Spleen (tissue), 7 donors: Measurements from ENCODE around the gene KCNC1.

Experiments used
- POLR2A ChIP-seq, 3 donors: fragments of 450-650 bp; IDR thresholded peaks; one replicate each; pipeline ENCODE4 v1.5.1; 2017; ENCODE audit warnings: antibody characterized with exemption in 3 of 3, mild to moderate bottlenecking in 1 of 3
- POLR2AphosphoS5 ChIP-seq, 3 donors: sonication (generic); formaldehyde crosslinking; IDR thresholded peaks; one replicate each; pipeline ENCODE4 v1.5.1; 2017; ENCODE audit warnings: antibody characterized with exemption in 3 of 3
- TF ChIP-seq, protein P1 (sequence below), 11 experiments: fragments of 200-600 bp in 7 of 11; fragments of 450-650 bp in 4 of 11; sonication (generic) in 4 of 11; IDR thresholded peaks in 8 of 11; conservative IDR thresholded peaks in 3 of 11; 1 replicate in 7 of 11; 2 replicates in 4 of 11; pipeline versions ENCODE4 v1.4.0 to v1.8.0; 2016 to 2021; ENCODE audit warnings: antibody characterized with exemption in 11 of 11, inconsistent platforms in 4 of 11, mild to moderate bottlenecking in 1 of 11
- donor health status: DM: no; HTN: no; CAD: no; lungs with moderate emphysema.
- donor health status: DM: no; HTN: no; CAD: no.
- donor health status: DM: no; HTN: no; CAD: no.

DNA sequence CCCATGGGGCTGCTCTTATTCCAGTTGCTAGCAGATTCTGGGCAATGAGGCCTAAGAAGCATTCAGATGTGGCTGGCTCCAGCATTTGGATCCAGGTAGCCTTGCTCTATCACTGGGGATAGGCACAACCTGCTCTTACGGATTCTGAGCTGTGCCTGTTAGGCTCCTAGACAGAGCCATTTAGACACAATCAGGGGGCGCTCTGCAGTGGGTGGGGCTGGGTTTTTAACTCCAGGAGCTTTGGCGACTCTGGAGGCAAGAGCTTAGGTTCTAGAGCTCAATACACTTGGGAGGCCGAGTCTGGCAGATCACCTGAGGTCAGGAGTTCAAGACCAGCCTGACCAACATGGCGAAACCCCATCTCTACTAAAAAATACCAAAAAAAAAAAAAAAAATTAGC is 32.0 kb downstream of the KCNC1 start:
- TF ChIP-seq POLR2A (IDR thresholded peaks at IDR 0.05) (no peak), POLR2AphosphoS5 (IDR thresholded peaks at IDR 0.05) (no peak)
- TF ChIP-seq, protein P1, sequence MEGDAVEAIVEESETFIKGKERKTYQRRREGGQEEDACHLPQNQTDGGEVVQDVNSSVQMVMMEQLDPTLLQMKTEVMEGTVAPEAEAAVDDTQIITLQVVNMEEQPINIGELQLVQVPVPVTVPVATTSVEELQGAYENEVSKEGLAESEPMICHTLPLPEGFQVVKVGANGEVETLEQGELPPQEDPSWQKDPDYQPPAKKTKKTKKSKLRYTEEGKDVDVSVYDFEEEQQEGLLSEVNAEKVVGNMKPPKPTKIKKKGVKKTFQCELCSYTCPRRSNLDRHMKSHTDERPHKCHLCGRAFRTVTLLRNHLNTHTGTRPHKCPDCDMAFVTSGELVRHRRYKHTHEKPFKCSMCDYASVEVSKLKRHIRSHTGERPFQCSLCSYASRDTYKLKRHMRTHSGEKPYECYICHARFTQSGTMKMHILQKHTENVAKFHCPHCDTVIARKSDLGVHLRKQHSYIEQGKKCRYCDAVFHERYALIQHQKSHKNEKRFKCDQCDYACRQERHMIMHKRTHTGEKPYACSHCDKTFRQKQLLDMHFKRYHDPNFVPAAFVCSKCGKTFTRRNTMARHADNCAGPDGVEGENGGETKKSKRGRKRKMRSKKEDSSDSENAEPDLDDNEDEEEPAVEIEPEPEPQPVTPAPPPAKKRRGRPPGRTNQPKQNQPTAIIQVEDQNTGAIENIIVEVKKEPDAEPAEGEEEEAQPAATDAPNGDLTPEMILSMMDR (IDR thresholded peaks at IDR 0.05 in 8 of 11, conservative IDR thresholded peaks at IDR 0.05 in 3 of 11), result no peak
